ENCODE results near the gene LIN52. TPM values are rescaled to one million over a fixed set of nuclear protein-coding genes. Genes with fewer than 3 reads are reported as not detected.

The LIN52 gene
- total RNA-seq, 2 experiments from 2014 or later = 5.4 to 6.8 TPM

- Histone ChIP-seq H3K27ac (ENCODE audit: low read depth in 1 of 2, low read length in 2 of 2) (no peak overlapping the region), H3K4me3 (ENCODE audit: low read length) (no peak overlapping the region), H3K27me3 (ENCODE audit: control insufficient read depth in 1 of 2, insufficient read depth in 2 of 2, low read length in 2 of 2) (no peaks in the 10 kb centered on the region), H3K9me3 (ENCODE audit: control insufficient read depth in 1 of 2, insufficient read depth in 1 of 2, low read length in 2 of 2) (no peaks in the 10 kb centered on the region), H3K36me3 (ENCODE audit: insufficient read depth, low read length) (no peaks in the 10 kb centered on the region), H3K4me1 (ENCODE audit: insufficient read depth, low read length) (peaks cover 8% of the 10 kb centered on the region)
- Mint-ChIP-seq H3K4me1 (ENCODE audit: low read depth) (peaks cover 31% of the 10 kb centered on the region), H3K4me3 (no peak overlapping the region), H3K36me3 (ENCODE audit: low read depth) (no peaks in the 10 kb centered on the region), H3K27ac (no peak overlapping the region), H3K27me3 (no peaks in the 10 kb centered on the region), H3K9me3 (no peaks in the 10 kb centered on the region)
- ChIA-PET CTCF (no interaction called here), POLR2A (no interaction called here)
- DNase-seq (no peak), ATAC-seq (ENCODE audit: poor library complexity) (no peak)
- no peak for TF ChIP-seq CTCF (IDR thresholded peaks at IDR 0.05)
- intact Hi-C loops (cut with DNase I, micrococcal nuclease) = no loop called here
These were observed 50.7 kb downstream of the LIN52 start for GRCh38 chr14:74135426-74135825.

GRCh38 chr14:74140374-74140850 lies 55.7 kb downstream of the LIN52 start:
- ATAC-seq (ENCODE audit: poor library complexity) = no peak
- H3K4me3 ChIP-seq (ENCODE audit: low read length) = no peak overlapping the region
- H3K36me3 ChIP-seq (ENCODE audit: insufficient read depth, low read length) = peaks cover 5% of the 10 kb centered on the region
- POLR2A ChIA-PET = no interaction called here
- no peaks in the 10 kb centered on the region for H3K27me3 ChIP-seq (ENCODE audit: control insufficient read depth in 1 of 2, insufficient read depth in 2 of 2, low read length in 2 of 2)
- H3K9me3 Mint-ChIP-seq = no peaks in the 10 kb centered on the region
- no peaks in the 10 kb centered on the region for H3K9me3 ChIP-seq (ENCODE audit: control insufficient read depth in 1 of 2, insufficient read depth in 1 of 2, low read length in 2 of 2)
- intact Hi-C loops (cut with DNase I, micrococcal nuclease) = no loop called here
- H3K27ac ChIP-seq (ENCODE audit: low read depth in 1 of 2, low read length in 2 of 2) = no peak overlapping the region
- no peak overlapping the region for H3K27ac Mint-ChIP-seq
- H3K4me1 ChIP-seq (ENCODE audit: insufficient read depth, low read length) = no peaks in the 10 kb centered on the region
- no peak for TF ChIP-seq CTCF (IDR thresholded peaks at IDR 0.05)
- no peak overlapping the region for H3K4me3 Mint-ChIP-seq
- peaks cover 13% of the 10 kb centered on the region for H3K4me1 Mint-ChIP-seq (ENCODE audit: low read depth)
- no peak for DNase-seq
- CTCF ChIA-PET = interaction anchor here (1.6 kb wide), 1 partner anchor 9 kb away, joined by 4 read pairs; no protein-coding TSS in a partner anchor
- H3K36me3 Mint-ChIP-seq (ENCODE audit: low read depth) = no peaks in the 10 kb centered on the region
- no peaks in the 10 kb centered on the region for H3K27me3 Mint-ChIP-seq

- Mint-ChIP-seq H3K4me1 (ENCODE audit: low read depth) (peaks cover 9% of the 10 kb centered on the region), H3K9me3 (no peaks in the 10 kb centered on the region), H3K27me3 (no peaks in the 10 kb centered on the region), H3K27ac (no peak overlapping the region), H3K36me3 (ENCODE audit: low read depth) (no peaks in the 10 kb centered on the region), H3K4me3 (no peak overlapping the region)
- no peak for TF ChIP-seq CTCF (IDR thresholded peaks at IDR 0.05)
- Histone ChIP-seq H3K9me3 (ENCODE audit: control insufficient read depth in 1 of 2, insufficient read depth in 1 of 2, low read length in 2 of 2) (no peaks in the 10 kb centered on the region), H3K36me3 (ENCODE audit: insufficient read depth, low read length) (peaks cover 5% of the 10 kb centered on the region), H3K27me3 (ENCODE audit: control insufficient read depth in 1 of 2, insufficient read depth in 2 of 2, low read length in 2 of 2) (no peaks in the 10 kb centered on the region), H3K4me3 (ENCODE audit: low read length) (no peak overlapping the region), H3K4me1 (ENCODE audit: insufficient read depth, low read length) (no peaks in the 10 kb centered on the region), H3K27ac (ENCODE audit: low read depth in 1 of 2, low read length in 2 of 2) (no peak overlapping the region)
- POLR2A ChIA-PET = no interaction called here
- DNase-seq = no peak
- ATAC-seq (ENCODE audit: poor library complexity) = no peak
- intact Hi-C loops (cut with DNase I, micrococcal nuclease) = no loop called here
- CTCF ChIA-PET = no interaction called here
These were observed 56.9 kb downstream of the LIN52 start for GRCh38 chr14:74141703-74142102.

Data from CD4-positive, alpha-beta T cell (primary cell).